Osteocyte (in vitro differentiated cells): ENCODE results near the gene MLF1. TPM values are rescaled to one million over a fixed set of nuclear protein-coding genes. Genes with fewer than 3 reads are reported as not detected.

Experiments
- DNase-seq: peaks from one replicate; pipeline ENCODE4 v3.0.0; 2021; ENCODE audit warnings: mixed read lengths; ENCODE audit not compliant: unreplicated experiment; ENCODE audit errors: extremely low spot score
- H3K27ac Mint-ChIP-seq: one replicate; pipeline ENCODE4 v1.8.0; 2021; ENCODE audit warnings: mild to moderate bottlenecking, mixed read lengths; ENCODE audit not compliant: unreplicated experiment
- H3K27me3 Mint-ChIP-seq: one replicate; pipeline ENCODE4 v1.8.0; 2021; ENCODE audit warnings: mixed read lengths; ENCODE audit not compliant: unreplicated experiment
- H3K36me3 Mint-ChIP-seq: one replicate; pipeline ENCODE4 v1.8.0; 2021; ENCODE audit warnings: mixed read lengths; ENCODE audit not compliant: unreplicated experiment
- H3K4me1 Mint-ChIP-seq: one replicate; pipeline ENCODE4 v1.8.0; 2021; ENCODE audit warnings: mixed read lengths; ENCODE audit not compliant: unreplicated experiment
- H3K4me3 Mint-ChIP-seq: one replicate; pipeline ENCODE4 v1.8.0; 2021; ENCODE audit warnings: mild to moderate bottlenecking, moderate library complexity, mixed read lengths; ENCODE audit not compliant: unreplicated experiment
- H3K9me3 Mint-ChIP-seq: one replicate; pipeline ENCODE4 v1.8.0; 2021; ENCODE audit warnings: mixed read lengths; ENCODE audit not compliant: unreplicated experiment
- CTCF ChIP-seq: fragments of 200-600 bp; sonication (generic); IDR thresholded peaks from 2 replicates; pipeline ENCODE4 v1.5.0; 2021; ENCODE audit warnings: antibody characterized with exemption, mild to moderate bottlenecking, moderate library complexity
- total RNA-seq: library from RNA; stranded (reverse); gene quantifications from 2 replicates; pipeline ENCODE4 v1.2.1, GENCODE V29; 2021

MLF1 gene
- total RNA-seq, 1 donor from 2014 or later: 11.8 TPM

GRCh38 chr3:158642474-158643210, 71.6 kb downstream of the MLF1 start:
- H3K9me3 Mint-ChIP-seq: no peaks in the 10 kb centered on the region
- H3K4me3 Mint-ChIP-seq: no peak overlapping the region
- H3K4me1 Mint-ChIP-seq: peaks cover 16% of the 10 kb centered on the region
- no peak for TF ChIP-seq CTCF
- peaks cover 6% of the 10 kb centered on the region for H3K36me3 Mint-ChIP-seq
- no peak for DNase-seq
- no peaks in the 10 kb centered on the region for H3K27me3 Mint-ChIP-seq
- H3K27ac Mint-ChIP-seq: no peak overlapping the region

- DNase-seq: peak; percentile 95
- H3K27ac Mint-ChIP-seq: peak within 1 kb of the TSS; percentile 97
- peaks cover 13% of the 10 kb centered on the region for H3K36me3 Mint-ChIP-seq
- no peaks in the 10 kb centered on the region for H3K9me3 Mint-ChIP-seq
- peak; percentile 85 for TF ChIP-seq CTCF
- H3K27me3 Mint-ChIP-seq: no peaks in the 10 kb centered on the region
- peak within 1 kb of the TSS; percentile 98 for H3K4me3 Mint-ChIP-seq
- peaks cover 16% of the 10 kb centered on the region for H3K4me1 Mint-ChIP-seq
These were observed 73.4 kb downstream of the MLF1 start, which contains the start of gene GFM1 for GRCh38 chr3:158644345-158644908. GFM1 (plus strand) TSS chr3:158644527; CDS start chr3:158644635, 108 bp downstream.

- no peaks in the 10 kb centered on the region for H3K9me3 Mint-ChIP-seq
- H3K27me3 Mint-ChIP-seq: no peaks in the 10 kb centered on the region
- H3K4me3 Mint-ChIP-seq: no peak overlapping the region
- H3K4me1 Mint-ChIP-seq: peaks cover 13% of the 10 kb centered on the region
- no peak overlapping the region for H3K27ac Mint-ChIP-seq
- DNase-seq: no peak
- H3K36me3 Mint-ChIP-seq: peaks cover 38% of the 10 kb centered on the region
- no peak for TF ChIP-seq CTCF
These were observed 78.8 kb downstream of the MLF1 start for GRCh38 chr3:158649791-158650190.

GRCh38 chr3:158651192-158651591, 80.2 kb downstream of the MLF1 start:
- Mint-ChIP-seq H3K4me1 (peaks cover 2% of the 10 kb centered on the region), H3K36me3 (peaks cover 43% of the 10 kb centered on the region), H3K27ac (no peak overlapping the region), H3K27me3 (no peaks in the 10 kb centered on the region), H3K9me3 (no peaks in the 10 kb centered on the region), H3K4me3 (no peak overlapping the region)
- DNase-seq: no peak
- TF ChIP-seq CTCF: no peak

- DNase-seq: no peak
- no peak for TF ChIP-seq CTCF
- no peaks in the 10 kb centered on the region for H3K27me3 Mint-ChIP-seq
- H3K4me3 Mint-ChIP-seq: no peak overlapping the region
- no peaks in the 10 kb centered on the region for H3K9me3 Mint-ChIP-seq
- peaks cover 41% of the 10 kb centered on the region for H3K36me3 Mint-ChIP-seq
- H3K4me1 Mint-ChIP-seq: no peaks in the 10 kb centered on the region
- H3K27ac Mint-ChIP-seq: no peak overlapping the region
These were observed 81.5 kb downstream of the MLF1 start for GRCh38 chr3:158652463-158652862.
